Suprapubic skin (tissue), 4 donors: ENCODE measurements around the gene SWAP70. TPM values are rescaled to one million over a fixed set of nuclear protein-coding genes. Genes with fewer than 3 reads are reported as not detected.
"Not testable (repeated sequence)": the region's sequence is repeated elsewhere in the genome, so short reads cannot be mapped to it uniquely, and the experiment has no call there.

Experiments
- DNase-seq, 2 donors: peaks; one replicate each; pipeline ENCODE4 v3.0.0-alpha.2; 2019; ENCODE audit warnings: low spot score in 2 of 2
- H3K27ac ChIP-seq: fragments of 200-600 bp; sonication (generic); one replicate; pipeline ENCODE4 v1.5.1; 2019
- H3K27me3 ChIP-seq: fragments of 200-600 bp; sonication (generic); one replicate; pipeline ENCODE4 v1.5.1; 2019
- H3K36me3 ChIP-seq: fragments of 200-600 bp; sonication (generic); one replicate; pipeline ENCODE4 v1.5.1; 2019
- H3K4me1 ChIP-seq: fragments of 200-600 bp; sonication (generic); one replicate; pipeline ENCODE4 v1.5.1; 2019
- H3K4me3 ChIP-seq: fragments of 200-600 bp; sonication (generic); one replicate; pipeline ENCODE4 v1.5.1; 2019; ENCODE audit warnings: mild to moderate bottlenecking
- H3K9me3 ChIP-seq: fragments of 200-600 bp; sonication (generic); one replicate; pipeline ENCODE4 v1.5.1; 2019
- EP300 ChIP-seq: sonication (generic); formaldehyde crosslinking; IDR thresholded peaks from one replicate; pipeline ENCODE4 v1.6.1; 2017; ENCODE audit warnings: antibody characterized with exemption
- POLR2A ChIP-seq, 2 donors: fragments of 450-650 bp; IDR thresholded peaks; one replicate each; pipeline ENCODE4 v1.6.1; 2017; ENCODE audit warnings: antibody characterized with exemption in 2 of 2, mild to moderate bottlenecking in 2 of 2, moderate library complexity in 2 of 2
- POLR2AphosphoS5 ChIP-seq, 3 donors: sonication (generic); formaldehyde crosslinking; IDR thresholded peaks; one replicate each; pipeline ENCODE4 v1.6.1; 2017; ENCODE audit warnings: antibody characterized with exemption in 3 of 3
- WGBS: methylation state at CpG from one replicate; pipeline ENCODE4 v1.1.5; 2018; 5-methylcytosine and 5-hydroxymethylcytosine counted together
- total RNA-seq, 4 donors: library from RNA; depleted of rRNA; stranded (reverse); fragments of >200 nt; gene quantifications; one replicate each; pipeline ENCODE4 v1.1.0, GENCODE V29; 2016
- TF ChIP-seq, protein P1 (sequence below), 2 donors: fragments of 200-600 bp in 1 of 2; fragments of 450-650 bp in 1 of 2; sonication (generic) in 1 of 2; IDR thresholded peaks; one replicate each; pipeline ENCODE4 v1.5.1; 2016 to 2019; ENCODE audit warnings: antibody characterized with exemption in 2 of 2, mild to moderate bottlenecking in 1 of 2, moderate library complexity in 1 of 2

Gene SWAP70
- total RNA-seq, 4 donors from 2014 or later, result 27.6 to 64.9 (median 35.8) TPM

- 52% methylated on average over 3 of the region's 3 CpGs for WGBS
- no peak for DNase-seq
Observed at GRCh38 chr11:9738116-9738515, 74.2 kb downstream of the SWAP70 start.

DNA sequence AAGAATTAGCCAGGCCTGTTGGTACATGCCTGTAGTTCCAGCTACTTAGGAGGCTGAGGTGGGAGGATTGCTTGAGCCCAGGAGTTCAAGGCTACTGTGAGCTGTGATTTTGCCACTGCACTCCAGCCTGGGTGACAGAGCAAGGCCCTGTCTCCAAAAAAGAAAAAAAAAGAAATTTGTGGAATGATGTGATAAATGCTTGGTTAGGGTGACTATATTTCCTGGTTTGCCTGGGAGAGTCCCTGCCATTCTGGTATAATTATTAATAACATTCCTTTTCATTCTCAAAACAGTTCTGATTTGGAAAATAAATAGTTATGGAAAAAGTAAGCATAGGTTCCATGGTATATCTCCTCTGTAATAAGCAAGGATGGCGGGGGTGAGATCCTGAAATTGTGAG lies 74.8 kb downstream of the SWAP70 start:
- Histone ChIP-seq H3K27ac (no peak overlapping the region), H3K9me3 (no peaks in the 10 kb centered on the region), H3K27me3 (no peaks in the 10 kb centered on the region), H3K4me3 (no peak overlapping the region), H3K36me3 (peaks cover 57% of the 10 kb centered on the region), H3K4me1 (peaks cover 7% of the 10 kb centered on the region)
- TF ChIP-seq POLR2A (IDR thresholded peaks at IDR 0.05), result no peak
- TF ChIP-seq, protein P1, sequence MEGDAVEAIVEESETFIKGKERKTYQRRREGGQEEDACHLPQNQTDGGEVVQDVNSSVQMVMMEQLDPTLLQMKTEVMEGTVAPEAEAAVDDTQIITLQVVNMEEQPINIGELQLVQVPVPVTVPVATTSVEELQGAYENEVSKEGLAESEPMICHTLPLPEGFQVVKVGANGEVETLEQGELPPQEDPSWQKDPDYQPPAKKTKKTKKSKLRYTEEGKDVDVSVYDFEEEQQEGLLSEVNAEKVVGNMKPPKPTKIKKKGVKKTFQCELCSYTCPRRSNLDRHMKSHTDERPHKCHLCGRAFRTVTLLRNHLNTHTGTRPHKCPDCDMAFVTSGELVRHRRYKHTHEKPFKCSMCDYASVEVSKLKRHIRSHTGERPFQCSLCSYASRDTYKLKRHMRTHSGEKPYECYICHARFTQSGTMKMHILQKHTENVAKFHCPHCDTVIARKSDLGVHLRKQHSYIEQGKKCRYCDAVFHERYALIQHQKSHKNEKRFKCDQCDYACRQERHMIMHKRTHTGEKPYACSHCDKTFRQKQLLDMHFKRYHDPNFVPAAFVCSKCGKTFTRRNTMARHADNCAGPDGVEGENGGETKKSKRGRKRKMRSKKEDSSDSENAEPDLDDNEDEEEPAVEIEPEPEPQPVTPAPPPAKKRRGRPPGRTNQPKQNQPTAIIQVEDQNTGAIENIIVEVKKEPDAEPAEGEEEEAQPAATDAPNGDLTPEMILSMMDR (IDR thresholded peaks at IDR 0.05), result no peak
- no peak for TF ChIP-seq POLR2AphosphoS5 (IDR thresholded peaks at IDR 0.05)
- TF ChIP-seq EP300, result no peak
- 87% methylated on average over 1 of the region's 1 CpG for WGBS
- DNase-seq, result no peak

More at GRCh38 chr11:9738116-9738515, 74.2 kb downstream of the SWAP70 start:
- no peak overlapping the region for H3K4me3 ChIP-seq
- H3K36me3 ChIP-seq, result peaks cover 63% of the 10 kb centered on the region
- no peaks in the 10 kb centered on the region for H3K9me3 ChIP-seq
- peaks cover 7% of the 10 kb centered on the region for H3K4me1 ChIP-seq
- no peaks in the 10 kb centered on the region for H3K27me3 ChIP-seq
- no peak overlapping the region for H3K27ac ChIP-seq
- TF ChIP-seq EP300 (no peak), POLR2AphosphoS5 (IDR thresholded peaks at IDR 0.05) (no peak), POLR2A (IDR thresholded peaks at IDR 0.05) (no peak)
- TF ChIP-seq, protein P1 (IDR thresholded peaks at IDR 0.05), result no peak

DNA sequence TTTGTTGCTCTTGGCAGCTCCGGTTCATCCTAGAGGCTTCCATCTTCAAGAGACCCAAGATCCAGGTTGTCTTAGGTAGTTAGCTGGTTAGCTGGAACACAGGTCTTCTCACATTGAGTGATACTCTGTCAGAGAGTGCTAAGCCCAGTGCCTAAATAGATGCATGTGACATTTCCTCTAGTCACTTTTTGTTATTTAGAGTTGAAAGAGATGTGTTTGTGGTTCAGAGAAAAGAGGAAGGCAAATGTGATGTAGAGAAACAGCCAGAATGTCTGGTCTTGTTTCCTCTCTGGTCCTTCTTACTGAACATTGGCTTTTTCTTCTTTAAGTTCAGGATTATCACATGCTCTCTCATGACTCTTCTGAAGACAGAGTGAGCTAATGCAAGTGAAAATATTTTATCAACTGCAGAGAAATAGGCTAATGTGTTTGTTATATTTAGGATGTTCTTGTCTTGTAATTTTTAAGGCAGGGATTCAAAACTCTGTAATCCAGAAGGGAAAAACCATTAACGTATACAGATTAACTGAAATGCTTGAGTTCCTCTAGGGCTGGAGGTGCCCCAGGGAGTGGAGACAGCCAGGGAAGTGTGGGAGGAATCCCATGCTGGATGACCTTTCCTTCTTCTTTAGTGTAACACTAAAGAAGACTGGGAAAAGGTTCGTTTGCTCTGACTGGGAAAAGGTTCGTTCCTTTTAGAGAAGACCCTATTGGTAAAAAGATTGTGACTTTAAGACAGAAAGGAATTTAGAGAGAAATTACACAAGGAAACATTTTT lies 75.4 kb downstream of the SWAP70 start:
- Histone ChIP-seq H3K27me3 (no peaks in the 10 kb centered on the region), H3K4me3 (no peak overlapping the region), H3K36me3 (peaks cover 54% of the 10 kb centered on the region), H3K9me3 (no peaks in the 10 kb centered on the region), H3K4me1 (peaks cover 7% of the 10 kb centered on the region), H3K27ac (no peak overlapping the region)
- no peak for DNase-seq
- no peak for TF ChIP-seq EP300
- TF ChIP-seq POLR2AphosphoS5 (IDR thresholded peaks at IDR 0.05), result no peak
- TF ChIP-seq POLR2A (IDR thresholded peaks at IDR 0.05), result no peak
- TF ChIP-seq, protein P1 (IDR thresholded peaks at IDR 0.05), result no peak
- WGBS, result 85% methylated on average over 4 of the region's 4 CpGs

DNA sequence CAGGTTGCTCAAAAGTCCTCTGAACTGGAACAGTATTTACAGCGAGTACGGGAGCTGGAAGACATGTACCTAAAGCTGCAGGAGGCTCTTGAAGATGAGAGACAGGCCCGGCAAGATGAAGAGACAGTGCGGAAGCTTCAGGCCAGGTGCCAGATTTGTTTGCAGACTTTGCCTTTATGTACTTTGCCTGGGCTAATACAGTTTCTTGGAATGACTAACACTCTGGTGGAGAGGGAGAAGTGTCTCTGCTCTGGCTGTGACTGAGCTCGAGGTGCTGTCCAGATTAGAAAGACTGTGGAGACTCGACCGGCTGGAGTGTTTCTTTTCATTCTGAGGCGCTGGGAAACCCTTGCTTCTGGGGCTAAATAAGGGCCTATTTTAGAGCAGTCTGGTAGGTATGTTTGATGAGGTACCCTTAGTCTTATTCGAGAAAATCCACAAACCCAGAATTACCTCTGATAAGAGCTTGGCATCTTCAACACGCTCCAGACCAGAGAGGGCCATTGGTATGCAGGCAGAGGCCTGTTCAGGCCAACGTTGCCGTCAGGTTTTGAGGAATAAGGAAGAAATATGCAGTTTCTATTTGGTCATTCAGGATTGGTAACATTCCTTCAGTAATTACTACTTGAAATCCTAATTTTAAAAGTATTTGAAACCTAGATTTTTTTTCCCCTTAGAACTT lies 76.5 kb downstream of the SWAP70 start:
- Histone ChIP-seq H3K4me3 (no peak overlapping the region), H3K27me3 (no peaks in the 10 kb centered on the region), H3K9me3 (no peaks in the 10 kb centered on the region), H3K36me3 (peaks cover 60% of the 10 kb centered on the region), H3K27ac (no peak overlapping the region), H3K4me1 (peaks cover 7% of the 10 kb centered on the region)
- 62% methylated on average over 12 of the region's 12 CpGs for WGBS
- TF ChIP-seq, protein P1 (IDR thresholded peaks at IDR 0.05), result no peak
- TF ChIP-seq POLR2AphosphoS5 (IDR thresholded peaks at IDR 0.05) (no peak), EP300 (no peak), POLR2A (IDR thresholded peaks at IDR 0.05) (no peak)
- no peak for DNase-seq

GRCh38 chr11:9741260-9741659 lies 77.4 kb downstream of the SWAP70 start:
- DNase-seq, result no peak
- no peak overlapping the region for H3K27ac ChIP-seq

GRCh38 chr11:9743512-9743911 lies 79.6 kb downstream of the SWAP70 start:
- not testable (repeated sequence) for H3K27me3 ChIP-seq, DNase-seq, H3K4me3 ChIP-seq, H3K27ac ChIP-seq, H3K9me3 ChIP-seq
- peaks cover 11% of the 10 kb centered on the region for H3K4me1 ChIP-seq
- H3K36me3 ChIP-seq, result peaks cover 57% of the 10 kb centered on the region
- WGBS, result 49% methylated on average over 3 of the region's 3 CpGs

More at GRCh38 chr11:9741260-9741659, 77.4 kb downstream of the SWAP70 start:
- TF ChIP-seq POLR2AphosphoS5 (IDR thresholded peaks at IDR 0.05) (no peak), EP300 (no peak), POLR2A (IDR thresholded peaks at IDR 0.05) (no peak)
- TF ChIP-seq, protein P1 (IDR thresholded peaks at IDR 0.05), result no peak
- Histone ChIP-seq H3K4me1 (peaks cover 7% of the 10 kb centered on the region), H3K4me3 (no peak overlapping the region), H3K27me3 (no peaks in the 10 kb centered on the region), H3K9me3 (no peaks in the 10 kb centered on the region), H3K36me3 (peaks cover 67% of the 10 kb centered on the region)
- 89% methylated on average over 6 of the region's 6 CpGs for WGBS
